H1 (cell line): Measurements from ENCODE around the gene SLC8B1.

Experiments used
- BACH1 ChIP-seq: IDR thresholded peaks from 2 replicates; pipeline ENCODE4 v1.6.1; 2012; ENCODE audit warnings: low read length, improper control_type of control experiment
- CBX8 ChIP-seq: fragments of 300-800, 300-1000 bp; sonication (generic); IDR thresholded peaks from 2 replicates; pipeline ENCODE4 v1.7.1; 2016; ENCODE audit warnings: low read depth, low read length, borderline replicate concordance
- CEBPB ChIP-seq: IDR thresholded peaks from 2 replicates; pipeline ENCODE4 v1.6.1; 2012; ENCODE audit warnings: low read depth, low read length
- CTCF ChIP-seq, 3 experiments: IDR thresholded peaks; 1 replicate in 2 of 3; 2 replicates in 1 of 3; pipeline versions ENCODE4 v1.5.1 to v1.6.1; 2011; ENCODE audit warnings: low read length in 3 of 3, mild to moderate bottlenecking in 3 of 3, inconsistent platforms in 2 of 3, low read depth in 1 of 3, moderate library complexity in 1 of 3; ENCODE audit not compliant: insufficient read depth in 1 of 3; ENCODE audit errors: control extremely low read depth in 1 of 3
- EZH2 ChIP-seq: fragments of 200-600 bp; sonication (generic); IDR thresholded peaks from 2 replicates; pipeline ENCODE4 v1.7.1; 2012; ENCODE audit warnings: low read depth, mild to moderate bottlenecking, moderate library complexity, low read length, inconsistent platforms; ENCODE audit not compliant: severe bottlenecking
- RBBP5 ChIP-seq: IDR thresholded peaks from 2 replicates; pipeline ENCODE4 v1.7.1; 2012; ENCODE audit warnings: low read depth, mild to moderate bottlenecking, inconsistent platforms, low read length, moderate library complexity, borderline replicate concordance

GRCh38 chr12:113373440-113373839 lies 38.5 kb upstream of the SLC8B1 start:
- TF ChIP-seq BACH1 (no peak), EZH2 (no peak), CEBPB (no peak), CBX8 (no peak), CTCF (IDR thresholded peaks at IDR 0.05; ENCODE audit: control extremely low read depth in 1 of 3, insufficient read depth in 1 of 3, low read depth in 1 of 3, low read length in 3 of 3) (no peak), RBBP5 (no peak)
